Activated B cell treated with CpG ODN at 0.5 μM for 24 hours (primary cell): ENCODE data around the gene ZBTB25. TPM values are rescaled to one million over a fixed set of nuclear protein-coding genes. Genes with fewer than 3 reads are reported as not detected.

ENCODE experiments used
- ATAC-seq: fragments of 200-7000 bp; cut with Tn5 transposase; one replicate; pipeline ENCODE4 v1.10.0; 2021; ENCODE audit warnings: low read depth, mild to moderate bottlenecking, moderate library complexity
- CTCF ChIA-PET: fragments of 350-600 bp; sonication (Branson Sonifier 250); formaldehyde crosslinking; loops from one replicate; lab custom pipeline; 2021; ENCODE audit warnings: antibody characterized with exemption; lab: Charles Lee
- POLR2A ChIA-PET: fragments of 350-600 bp; sonication (Branson Sonifier 250); formaldehyde crosslinking; loops from one replicate; lab custom pipeline; 2021; ENCODE audit warnings: antibody characterized with exemption; lab: Charles Lee
- DNase-seq: peaks from one replicate; pipeline ENCODE4 v3.0.0; 2022
- H3K27ac Mint-ChIP-seq: one replicate; pipeline ENCODE4 v1.8.0; 2020; ENCODE audit warnings: mixed read lengths
- H3K27me3 Mint-ChIP-seq: one replicate; pipeline ENCODE4 v1.8.0; 2021; ENCODE audit warnings: mixed read lengths
- H3K36me3 Mint-ChIP-seq: one replicate; pipeline ENCODE4 v1.8.0; 2021; ENCODE audit warnings: low read depth, mixed read lengths
- H3K4me1 Mint-ChIP-seq: one replicate; pipeline ENCODE4 v1.8.0; 2021; ENCODE audit warnings: mixed read lengths
- H3K4me3 Mint-ChIP-seq: one replicate; pipeline ENCODE4 v1.8.0; 2020; ENCODE audit warnings: mild to moderate bottlenecking, mixed read lengths
- H3K9me3 Mint-ChIP-seq: one replicate; pipeline ENCODE4 v1.8.0; 2020; ENCODE audit warnings: mixed read lengths
- intact Hi-C: fragments of 100-400 bp; cut with micrococcal nuclease; formaldehyde crosslinking; loops from one replicate; pipeline ENCODE4 v1.15.1; 2024
- total RNA-seq: library from RNA; stranded (reverse); gene quantifications from 2 replicates; pipeline ENCODE4 v1.2.3, GENCODE V29; 2022
- TF ChIP-seq, protein P1 (sequence below): fragments of 200-600 bp; IDR thresholded peaks from one replicate; pipeline ENCODE4 v1.8.0; 2022; ENCODE audit warnings: antibody characterized with exemption, mild to moderate bottlenecking

The ZBTB25 gene
- total RNA-seq, 1 donor from 2014 or later: 29.1 TPM

DNA sequence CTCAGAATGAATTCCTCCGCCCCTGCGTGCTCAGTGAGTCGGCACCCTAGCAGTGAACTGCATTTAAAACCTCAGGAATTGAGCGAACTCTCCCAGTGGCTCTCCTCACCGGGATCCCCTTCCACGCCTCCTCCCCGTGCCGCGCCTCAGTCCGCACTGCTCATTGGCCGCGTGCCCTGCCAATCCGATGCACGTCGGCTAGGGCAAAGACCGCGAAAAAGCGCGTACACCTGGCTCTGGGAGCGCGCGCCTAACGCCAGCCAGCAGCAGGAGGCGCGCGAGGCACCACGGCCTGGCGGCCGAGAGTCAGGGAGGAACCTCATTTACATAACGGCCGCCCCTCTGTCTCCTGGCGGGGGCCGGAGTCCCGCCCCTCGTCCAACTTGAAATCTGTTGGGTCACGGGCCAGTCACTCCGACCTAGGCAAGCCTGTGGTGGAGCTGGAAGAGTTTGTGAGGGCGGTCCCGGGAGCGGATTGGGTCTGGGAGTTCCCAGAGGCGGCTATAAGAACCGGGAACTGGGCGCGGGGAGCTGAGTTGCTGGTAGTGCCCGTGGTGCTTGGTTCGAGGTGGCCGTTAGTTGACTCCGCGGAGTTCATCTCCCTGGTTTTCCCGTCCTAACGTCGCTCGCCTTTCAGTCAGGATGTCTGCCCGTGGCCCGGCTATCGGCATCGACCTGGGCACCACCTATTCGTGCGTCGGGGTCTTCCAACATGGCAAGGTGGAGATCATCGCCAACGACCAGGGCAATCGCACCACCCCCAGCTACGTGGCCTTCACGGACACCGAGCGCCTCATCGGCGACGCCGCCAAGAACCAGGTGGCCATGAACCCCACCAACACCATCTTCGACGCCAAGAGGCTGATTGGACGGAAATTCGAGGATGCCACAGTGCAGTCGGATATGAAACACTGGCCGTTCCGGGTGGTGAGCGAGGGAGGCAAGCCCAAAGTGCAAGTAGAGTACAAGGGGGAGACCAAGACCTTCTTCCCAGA is 36.9 kb upstream of the ZBTB25 start, which contains the start of gene HSPA2:
TSS of gene HSPA2 (plus strand) at position 534 of the 995 bp plus-strand sequence. CDS start at position 643, 109 bp downstream.
- CTCF ChIA-PET: interaction anchor here (0.6 to 1.4 kb wide), 5 partner anchors 8 to 95 kb away, joined by 3 to 5 read pairs (median 4); no protein-coding TSS in a partner anchor
- POLR2A ChIA-PET: interaction anchor here (0.5 to 3.1 kb wide), 23 partner anchors 10 to 997 kb away, joined by 3 to 55 read pairs (median 3); partner anchors contain the start of genes FNTB, MTHFD1, PPP2R5E and ZBTB1
- ATAC-seq (peak; percentile 90), DNase-seq (peak; percentile 93)
- Mint-ChIP-seq H3K4me1 (peaks cover 33% of the 10 kb centered on the region), H3K36me3 (peaks cover 7% of the 10 kb centered on the region), H3K27ac (peak within 1 kb of the TSS; percentile 96), H3K9me3 (no peaks in the 10 kb centered on the region), H3K27me3 (peaks cover 2% of the 10 kb centered on the region), H3K4me3 (peak within 1 kb of the TSS; percentile 100)
- intact Hi-C loops: loop anchor here (1.0 to 5.0 kb wide), 9 partner anchors 37 to 1967 kb away; partner anchors contain the start of genes CHURC1, FNTB, GPHN and MTHFD1
- TF ChIP-seq, protein P1, sequence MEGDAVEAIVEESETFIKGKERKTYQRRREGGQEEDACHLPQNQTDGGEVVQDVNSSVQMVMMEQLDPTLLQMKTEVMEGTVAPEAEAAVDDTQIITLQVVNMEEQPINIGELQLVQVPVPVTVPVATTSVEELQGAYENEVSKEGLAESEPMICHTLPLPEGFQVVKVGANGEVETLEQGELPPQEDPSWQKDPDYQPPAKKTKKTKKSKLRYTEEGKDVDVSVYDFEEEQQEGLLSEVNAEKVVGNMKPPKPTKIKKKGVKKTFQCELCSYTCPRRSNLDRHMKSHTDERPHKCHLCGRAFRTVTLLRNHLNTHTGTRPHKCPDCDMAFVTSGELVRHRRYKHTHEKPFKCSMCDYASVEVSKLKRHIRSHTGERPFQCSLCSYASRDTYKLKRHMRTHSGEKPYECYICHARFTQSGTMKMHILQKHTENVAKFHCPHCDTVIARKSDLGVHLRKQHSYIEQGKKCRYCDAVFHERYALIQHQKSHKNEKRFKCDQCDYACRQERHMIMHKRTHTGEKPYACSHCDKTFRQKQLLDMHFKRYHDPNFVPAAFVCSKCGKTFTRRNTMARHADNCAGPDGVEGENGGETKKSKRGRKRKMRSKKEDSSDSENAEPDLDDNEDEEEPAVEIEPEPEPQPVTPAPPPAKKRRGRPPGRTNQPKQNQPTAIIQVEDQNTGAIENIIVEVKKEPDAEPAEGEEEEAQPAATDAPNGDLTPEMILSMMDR: no peak

DNA sequence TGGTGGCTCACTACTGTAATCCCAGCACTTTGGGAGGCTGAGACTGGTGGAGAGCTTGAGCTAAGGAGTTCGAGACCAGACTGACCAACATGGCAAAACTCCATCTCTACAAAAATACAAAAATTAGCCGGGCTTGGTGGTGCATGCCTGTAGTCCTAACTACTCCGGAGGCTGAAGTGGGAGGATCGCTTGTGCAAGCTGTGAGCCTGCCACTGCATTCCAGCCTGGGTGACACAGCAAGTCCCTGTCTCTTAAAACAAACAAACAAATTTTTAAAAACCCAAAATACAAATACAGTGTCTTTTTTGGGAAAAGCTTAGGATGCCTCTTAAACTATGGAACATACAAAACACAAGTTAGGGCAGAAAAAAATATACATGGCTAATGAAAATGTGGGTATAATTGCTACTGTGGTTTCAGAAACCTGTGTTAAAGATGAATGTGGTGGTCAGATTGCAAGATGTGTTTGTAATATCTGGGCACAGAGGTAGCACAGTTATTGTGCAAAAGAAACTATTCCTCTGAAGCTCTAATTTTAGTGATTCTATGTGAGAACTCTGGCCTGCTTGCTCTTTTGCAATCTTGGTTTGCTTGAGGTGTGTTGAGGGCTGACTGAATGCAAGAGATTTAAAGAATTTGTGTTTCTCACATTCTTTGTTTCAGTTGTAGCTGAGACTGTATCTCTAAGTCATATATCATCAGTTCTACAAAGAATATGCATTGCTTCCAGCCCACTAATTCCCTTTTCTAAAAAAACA is 33.0 kb upstream of the ZBTB25 start:
- no peak for ATAC-seq
- POLR2A ChIA-PET: interaction anchor here (0.6 kb wide), 2 partner anchors 34 to 90 kb away, joined by 3 to 6 read pairs; no protein-coding TSS in a partner anchor
- peaks cover 21% of the 10 kb centered on the region for H3K4me1 Mint-ChIP-seq
- CTCF ChIA-PET: no interaction called here
- intact Hi-C loops: no loop called here
- peaks cover 2% of the 10 kb centered on the region for H3K27me3 Mint-ChIP-seq
- H3K4me3 Mint-ChIP-seq: no peak overlapping the region
- no peaks in the 10 kb centered on the region for H3K9me3 Mint-ChIP-seq
- TF ChIP-seq, protein P1: no peak
- H3K27ac Mint-ChIP-seq: no peak overlapping the region
- DNase-seq: no peak
- H3K36me3 Mint-ChIP-seq: peaks cover 7% of the 10 kb centered on the region

DNA sequence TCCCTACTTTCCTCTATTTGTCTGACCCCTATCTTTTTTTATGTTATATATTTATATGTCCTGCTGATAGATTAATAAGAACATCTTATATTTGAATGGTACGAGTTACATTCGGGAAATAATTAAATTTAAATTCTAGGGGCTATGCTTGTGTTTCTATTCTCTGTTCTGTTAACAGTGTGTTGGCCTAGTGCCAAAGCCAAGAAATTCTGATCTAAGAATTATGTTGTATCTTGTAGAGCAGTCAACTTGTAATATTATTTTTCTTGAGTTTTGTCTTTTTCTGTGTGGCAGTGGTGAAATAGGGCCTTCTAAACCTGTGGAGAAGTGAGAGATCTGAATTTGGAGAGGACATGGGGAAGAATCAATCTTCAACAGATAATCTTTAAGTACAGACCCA is 27.9 kb upstream of the ZBTB25 start:
- H3K4me1 Mint-ChIP-seq: no peaks in the 10 kb centered on the region
- intact Hi-C loops: no loop called here
- H3K27ac Mint-ChIP-seq: no peak overlapping the region
- H3K4me3 Mint-ChIP-seq: no peak overlapping the region
- ChIA-PET POLR2A (no interaction called here), CTCF (interaction anchor here (1.0 kb wide), 1 partner anchor 21 kb away, joined by 4 read pairs; no protein-coding TSS in a partner anchor)
- DNase-seq (no peak), ATAC-seq (no peak)
- no peaks in the 10 kb centered on the region for H3K9me3 Mint-ChIP-seq
- TF ChIP-seq, protein P1: no peak
- H3K36me3 Mint-ChIP-seq: peaks cover 6% of the 10 kb centered on the region
- H3K27me3 Mint-ChIP-seq: no peaks in the 10 kb centered on the region

DNA sequence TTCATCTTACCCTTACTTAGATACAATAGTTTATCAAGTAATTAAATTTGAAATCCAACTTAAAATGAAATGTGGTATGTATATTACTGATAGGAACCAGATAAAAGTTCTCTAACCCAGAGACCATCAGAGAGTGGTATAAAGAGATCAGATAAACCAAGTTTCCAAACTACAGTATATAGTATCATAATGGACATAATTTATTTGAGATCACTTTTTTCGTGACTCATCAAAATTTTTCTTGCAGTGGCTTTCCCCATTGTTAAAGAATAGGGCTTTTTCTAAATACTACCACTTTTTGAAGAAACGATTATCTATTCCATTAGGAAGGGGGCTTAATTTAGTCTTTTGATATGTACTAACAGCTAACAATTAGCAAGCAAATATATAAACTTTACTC is 21.7 kb upstream of the ZBTB25 start:
- H3K4me3 Mint-ChIP-seq: no peak overlapping the region
- ATAC-seq: no peak
- H3K36me3 Mint-ChIP-seq: peaks cover 18% of the 10 kb centered on the region
- H3K27me3 Mint-ChIP-seq: no peaks in the 10 kb centered on the region
- ChIA-PET CTCF (interaction anchor here (1.5 kb wide), 1 partner anchor 14 kb away, joined by 3 read pairs; no protein-coding TSS in a partner anchor), POLR2A (interaction anchor here (1.0 kb wide), 1 partner anchor 15 kb away, joined by 3 read pairs; the partner anchor contains the start of gene HSPA2)
- intact Hi-C loops: no loop called here
- TF ChIP-seq, protein P1: no peak
- H3K9me3 Mint-ChIP-seq: no peaks in the 10 kb centered on the region
- H3K27ac Mint-ChIP-seq: no peak overlapping the region
- H3K4me1 Mint-ChIP-seq: peaks cover 2% of the 10 kb centered on the region
- no peak for DNase-seq
